Esophagus muscularis mucosa (tissue), 4 donors: ENCODE results near the gene DCDC2.

ENCODE experiments used
- EP300 ChIP-seq: sonication (generic); formaldehyde crosslinking; IDR thresholded peaks from one replicate; pipeline ENCODE4 v1.6.1; 2017; ENCODE audit warnings: antibody characterized with exemption
- POLR2A ChIP-seq: fragments of 450-650 bp; IDR thresholded peaks from one replicate; pipeline ENCODE4 v1.6.1; 2017; ENCODE audit warnings: antibody characterized with exemption, moderate library complexity, mild to moderate bottlenecking, low read depth
- POLR2AphosphoS5 ChIP-seq, 2 donors: sonication (generic); formaldehyde crosslinking; IDR thresholded peaks; one replicate each; pipeline ENCODE4 v1.6.1; 2017; ENCODE audit warnings: antibody characterized with exemption in 2 of 2
- TF ChIP-seq, protein P1 (sequence below), 3 experiments: fragments of 200-600 bp in 2 of 3; fragments of 450-650 bp in 1 of 3; sonication (generic) in 2 of 3; IDR thresholded peaks; one replicate each; pipeline ENCODE4 v1.5.1; 2017 to 2019; ENCODE audit warnings: antibody characterized with exemption in 3 of 3, mild to moderate bottlenecking in 2 of 3, moderate library complexity in 1 of 3

DNA sequence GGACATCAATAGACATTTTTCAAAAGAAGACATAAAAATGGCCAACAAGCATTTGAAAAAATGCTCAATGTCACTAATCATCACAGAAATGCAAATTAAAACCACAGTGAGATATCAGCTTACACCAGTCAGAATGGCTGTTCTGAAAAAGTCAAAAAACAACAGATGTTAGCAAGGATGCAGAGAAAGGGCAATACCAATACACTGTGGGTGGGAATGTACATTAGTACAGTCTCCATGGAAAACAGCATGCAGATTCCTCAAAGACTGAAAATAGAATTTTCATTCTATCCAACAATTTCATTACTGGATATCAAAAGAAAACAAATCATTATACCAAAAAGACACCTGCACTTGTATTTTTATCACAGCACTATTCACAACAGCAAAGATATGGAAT, 85.3 kb downstream of the DCDC2 start:
- TF ChIP-seq, protein P1, sequence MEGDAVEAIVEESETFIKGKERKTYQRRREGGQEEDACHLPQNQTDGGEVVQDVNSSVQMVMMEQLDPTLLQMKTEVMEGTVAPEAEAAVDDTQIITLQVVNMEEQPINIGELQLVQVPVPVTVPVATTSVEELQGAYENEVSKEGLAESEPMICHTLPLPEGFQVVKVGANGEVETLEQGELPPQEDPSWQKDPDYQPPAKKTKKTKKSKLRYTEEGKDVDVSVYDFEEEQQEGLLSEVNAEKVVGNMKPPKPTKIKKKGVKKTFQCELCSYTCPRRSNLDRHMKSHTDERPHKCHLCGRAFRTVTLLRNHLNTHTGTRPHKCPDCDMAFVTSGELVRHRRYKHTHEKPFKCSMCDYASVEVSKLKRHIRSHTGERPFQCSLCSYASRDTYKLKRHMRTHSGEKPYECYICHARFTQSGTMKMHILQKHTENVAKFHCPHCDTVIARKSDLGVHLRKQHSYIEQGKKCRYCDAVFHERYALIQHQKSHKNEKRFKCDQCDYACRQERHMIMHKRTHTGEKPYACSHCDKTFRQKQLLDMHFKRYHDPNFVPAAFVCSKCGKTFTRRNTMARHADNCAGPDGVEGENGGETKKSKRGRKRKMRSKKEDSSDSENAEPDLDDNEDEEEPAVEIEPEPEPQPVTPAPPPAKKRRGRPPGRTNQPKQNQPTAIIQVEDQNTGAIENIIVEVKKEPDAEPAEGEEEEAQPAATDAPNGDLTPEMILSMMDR (IDR thresholded peaks at IDR 0.05) = no peak
- TF ChIP-seq POLR2A = no peak
- TF ChIP-seq POLR2AphosphoS5 (IDR thresholded peaks at IDR 0.05) = no peak
- no peak for TF ChIP-seq EP300
